Fibroblast of mammary gland (primary cell): ENCODE measurements around the gene NFYA.

Experiments used
- DNase-seq: peaks from one replicate; pipeline ENCODE4 v3.0.0-alpha.2; 2010; ENCODE audit warnings: low read depth
- H3K4me3 ChIP-seq: 2 replicates; pipeline ENCODE4 v1.5.1; 2011; ENCODE audit warnings: low read depth, mild to moderate bottlenecking, low read length, moderate library complexity; ENCODE audit not compliant: control insufficient read depth
- CTCF ChIP-seq: conservative IDR thresholded peaks from 2 replicates; pipeline ENCODE4 v1.5.1; 2011; ENCODE audit warnings: low read depth, low read length, inconsistent platforms; ENCODE audit not compliant: control insufficient read depth, insufficient read depth

NFYA gene

GRCh38 chr6:41147917-41148316, 75.1 kb downstream of the NFYA start:
- no peak overlapping the region for H3K4me3 ChIP-seq
- TF ChIP-seq CTCF, result no peak
- no peak for DNase-seq
